Liver (tissue), 9 donors: ENCODE results near the gene WDFY1. TPM values are rescaled to one million over a fixed set of nuclear protein-coding genes. Genes with fewer than 3 reads are reported as not detected.

Source experiments
- DNase-seq: peaks from one replicate; pipeline ENCODE4 v3.0.0-alpha.2; 2017; ENCODE audit warnings: low spot score
- H3K27ac ChIP-seq, 2 donors: one replicate each; pipeline ENCODE4 v1.7.0; 2013; ENCODE audit warnings: inconsistent platforms in 2 of 2, low read length in 2 of 2, control low read depth in 1 of 2, low read depth in 1 of 2, mild to moderate bottlenecking in 1 of 2
- H3K27me3 ChIP-seq, 4 donors: one replicate each; pipeline versions ENCODE4 v1.6.1 to v1.7.0; 2013; ENCODE audit warnings: low read length in 3 of 4, inconsistent platforms in 1 of 4, mild to moderate bottlenecking in 1 of 4, moderate library complexity in 1 of 4; ENCODE audit not compliant: control insufficient read depth in 4 of 4, insufficient read depth in 4 of 4
- H3K36me3 ChIP-seq, 4 donors: one replicate each; pipeline versions ENCODE4 v1.6.1 to v1.7.0; 2013; ENCODE audit warnings: low read length in 3 of 4, mild to moderate bottlenecking in 3 of 4, low read depth in 1 of 4, moderate library complexity in 1 of 4; ENCODE audit not compliant: control insufficient read depth in 4 of 4, insufficient read depth in 3 of 4
- H3K4me1 ChIP-seq, 4 donors: one replicate each; pipeline versions ENCODE4 v1.6.1 to v1.7.0; 2013; ENCODE audit warnings: low read length in 3 of 4, mild to moderate bottlenecking in 3 of 4, moderate library complexity in 1 of 4; ENCODE audit not compliant: control insufficient read depth in 4 of 4, insufficient read depth in 4 of 4
- H3K4me3 ChIP-seq, 3 donors: one replicate each; pipeline versions ENCODE4 v1.6.1 to v1.7.0; 2013; ENCODE audit warnings: low read length in 3 of 3, control low read depth in 1 of 3, low read depth in 1 of 3, mild to moderate bottlenecking in 1 of 3
- H3K9ac ChIP-seq, 2 donors: one replicate each; pipeline ENCODE4 v1.7.0; 2013; ENCODE audit warnings: low read length in 2 of 2, mild to moderate bottlenecking in 2 of 2, moderate library complexity in 2 of 2, control low read depth in 1 of 2, low read depth in 1 of 2
- H3K9me3 ChIP-seq, 4 donors: one replicate each; pipeline versions ENCODE4 v1.6.1 to v1.7.0; 2013; ENCODE audit warnings: low read length in 3 of 4; ENCODE audit not compliant: control insufficient read depth in 4 of 4
- ATF3 ChIP-seq: IDR thresholded peaks from 2 replicates; pipeline ENCODE4 v1.6.1; 2016; ENCODE audit warnings: antibody characterized with exemption
- CTCF ChIP-seq: fragments of 150-350 bp; IDR thresholded peaks from 2 replicates; pipeline ENCODE4 v1.5.1; 2017; ENCODE audit warnings: improper control_type of control experiment, low read depth, low read length; ENCODE audit not compliant: missing input control
- EGR1 ChIP-seq, 2 donors: IDR thresholded peaks; 2 replicates each; pipeline ENCODE4 v1.6.1; 2016 to 2018; ENCODE audit warnings: antibody characterized with exemption in 2 of 2, low read depth in 2 of 2
- FOXA1 ChIP-seq: IDR thresholded peaks from 2 replicates; pipeline ENCODE4 v1.6.1; 2016; ENCODE audit warnings: antibody characterized with exemption
- FOXA2 ChIP-seq: IDR thresholded peaks from 2 replicates; pipeline ENCODE4 v1.6.1; 2016; ENCODE audit warnings: antibody characterized with exemption
- GABPA ChIP-seq, 2 donors: IDR thresholded peaks in 1 of 2; conservative IDR thresholded peaks in 1 of 2; 2 replicates each; pipeline ENCODE4 v1.6.1; 2016; ENCODE audit warnings: antibody characterized with exemption in 2 of 2, mild to moderate bottlenecking in 1 of 2, moderate library complexity in 1 of 2
- HNF4A ChIP-seq, 2 donors: conservative IDR thresholded peaks; 2 replicates each; pipeline ENCODE4 v1.6.1; 2016; ENCODE audit warnings: antibody characterized with exemption in 2 of 2, mild to moderate bottlenecking in 2 of 2
- HNF4G ChIP-seq: IDR thresholded peaks from 2 replicates; pipeline ENCODE4 v1.6.1; 2016; ENCODE audit warnings: antibody characterized with exemption
- JUND ChIP-seq, 2 donors: IDR thresholded peaks; 2 replicates each; pipeline ENCODE4 v1.6.1; 2016; ENCODE audit warnings: antibody characterized with exemption in 2 of 2
- MAX ChIP-seq: IDR thresholded peaks from 2 replicates; pipeline ENCODE4 v1.6.1; 2016; ENCODE audit warnings: antibody characterized with exemption
- NR2F2 ChIP-seq: IDR thresholded peaks from 2 replicates; pipeline ENCODE4 v1.6.1; 2016; ENCODE audit warnings: antibody characterized with exemption
- RAD21 ChIP-seq, 2 donors: IDR thresholded peaks; 2 replicates each; pipeline ENCODE4 v1.6.1; 2016; ENCODE audit warnings: antibody characterized with exemption in 2 of 2, mild to moderate bottlenecking in 2 of 2
- RXRA ChIP-seq, 2 donors: IDR thresholded peaks; 2 replicates each; pipeline ENCODE4 v1.6.1; 2017 to 2018; ENCODE audit warnings: antibody characterized with exemption in 2 of 2, mild to moderate bottlenecking in 1 of 2
- SP1 ChIP-seq: IDR thresholded peaks from 2 replicates; pipeline ENCODE4 v1.6.1; 2018; ENCODE audit warnings: antibody characterized with exemption, mild to moderate bottlenecking
- TAF1 ChIP-seq: conservative IDR thresholded peaks from 2 replicates; pipeline ENCODE4 v1.6.1; 2016; ENCODE audit warnings: antibody characterized with exemption, mild to moderate bottlenecking
- YY1 ChIP-seq: IDR thresholded peaks from 2 replicates; pipeline ENCODE4 v1.6.1; 2016; ENCODE audit warnings: antibody characterized with exemption, mild to moderate bottlenecking
- ZBTB33 ChIP-seq: IDR thresholded peaks from 2 replicates; pipeline ENCODE4 v1.6.1; 2016; ENCODE audit warnings: antibody characterized with exemption
- WGBS: extraction: QIAGEN DNeasy Blood & Tissue Kit; methylation state at CpG from one replicate; pipeline ENCODE4 v1.1.7; 2013; 5-methylcytosine and 5-hydroxymethylcytosine counted together
- polyA plus RNA-seq, 2 donors: library from polyadenylated mRNA; stranded (reverse) in 1 of 2; unstranded in 1 of 2; fragments of 200-250 nt in 1 of 2; fragments of >200 nt in 1 of 2; fragmentation: Nextera tagmentation in 1 of 2; extraction: Ambion mirVana in 1 of 2; gene quantifications; one replicate each; pipeline versions ENCODE4 v1.2.1 to v1.2.3, GENCODE V29; 2013 to 2015
- total RNA-seq, 2 donors: library from RNA; depleted of rRNA; stranded (reverse); fragments of >200 nt; gene quantifications; one replicate each; pipeline ENCODE4 v1.2.3, GENCODE V29; 2014
- TF ChIP-seq, protein P1 (sequence below): IDR thresholded peaks from 2 replicates; pipeline ENCODE4 v1.6.1; 2016; ENCODE audit warnings: antibody characterized with exemption, mild to moderate bottlenecking
- donor health status: healthy.
- donor health status: healthy.
- donor health status: healthy.
- donor health status: healthy.
- donor health status: healthy.

The WDFY1 gene
- total and polyA plus RNA-seq, 4 donors = 12.0 to 34.2 (median 24.1) TPM

- Histone ChIP-seq H3K36me3 (peaks cover 0 to 12% (median under 1%) of the 10 kb centered on the region in 4 donors), H3K27me3 (no peaks in the 10 kb centered on the region), H3K27ac (no peak overlapping the region), H3K9me3 (no peaks in the 10 kb centered on the region), H3K4me3 (no peak overlapping the region), H3K4me1 (peaks cover 0 to 10% (median 2%) of the 10 kb centered on the region in 4 donors), H3K9ac (no peak overlapping the region)
- no peak for TF ChIP-seq SP1
- no peak for TF ChIP-seq ZBTB33
- TF ChIP-seq CTCF = no peak
- no peak for TF ChIP-seq RXRA (IDR thresholded peaks at IDR 0.05)
- no peak for TF ChIP-seq FOXA2
- TF ChIP-seq GABPA (IDR thresholded peaks at IDR 0.05 in 1 of 2, conservative IDR thresholded peaks at IDR 0.05 in 1 of 2) = no peak
- TF ChIP-seq EGR1 (IDR thresholded peaks at IDR 0.05; ENCODE audit: low read depth in 2 of 2) = no peak
- TF ChIP-seq YY1 = no peak
- no peak for TF ChIP-seq JUND (IDR thresholded peaks at IDR 0.05)
- TF ChIP-seq, protein P1, sequence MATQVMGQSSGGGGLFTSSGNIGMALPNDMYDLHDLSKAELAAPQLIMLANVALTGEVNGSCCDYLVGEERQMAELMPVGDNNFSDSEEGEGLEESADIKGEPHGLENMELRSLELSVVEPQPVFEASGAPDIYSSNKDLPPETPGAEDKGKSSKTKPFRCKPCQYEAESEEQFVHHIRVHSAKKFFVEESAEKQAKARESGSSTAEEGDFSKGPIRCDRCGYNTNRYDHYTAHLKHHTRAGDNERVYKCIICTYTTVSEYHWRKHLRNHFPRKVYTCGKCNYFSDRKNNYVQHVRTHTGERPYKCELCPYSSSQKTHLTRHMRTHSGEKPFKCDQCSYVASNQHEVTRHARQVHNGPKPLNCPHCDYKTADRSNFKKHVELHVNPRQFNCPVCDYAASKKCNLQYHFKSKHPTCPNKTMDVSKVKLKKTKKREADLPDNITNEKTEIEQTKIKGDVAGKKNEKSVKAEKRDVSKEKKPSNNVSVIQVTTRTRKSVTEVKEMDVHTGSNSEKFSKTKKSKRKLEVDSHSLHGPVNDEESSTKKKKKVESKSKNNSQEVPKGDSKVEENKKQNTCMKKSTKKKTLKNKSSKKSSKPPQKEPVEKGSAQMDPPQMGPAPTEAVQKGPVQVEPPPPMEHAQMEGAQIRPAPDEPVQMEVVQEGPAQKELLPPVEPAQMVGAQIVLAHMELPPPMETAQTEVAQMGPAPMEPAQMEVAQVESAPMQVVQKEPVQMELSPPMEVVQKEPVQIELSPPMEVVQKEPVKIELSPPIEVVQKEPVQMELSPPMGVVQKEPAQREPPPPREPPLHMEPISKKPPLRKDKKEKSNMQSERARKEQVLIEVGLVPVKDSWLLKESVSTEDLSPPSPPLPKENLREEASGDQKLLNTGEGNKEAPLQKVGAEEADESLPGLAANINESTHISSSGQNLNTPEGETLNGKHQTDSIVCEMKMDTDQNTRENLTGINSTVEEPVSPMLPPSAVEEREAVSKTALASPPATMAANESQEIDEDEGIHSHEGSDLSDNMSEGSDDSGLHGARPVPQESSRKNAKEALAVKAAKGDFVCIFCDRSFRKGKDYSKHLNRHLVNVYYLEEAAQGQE = no peak
- TF ChIP-seq MAX = no peak
- no peak for TF ChIP-seq ATF3
- no peak for TF ChIP-seq HNF4A (conservative IDR thresholded peaks at IDR 0.05)
- no peak for TF ChIP-seq HNF4G
- no peak for TF ChIP-seq RAD21 (IDR thresholded peaks at IDR 0.05)
- no peak for TF ChIP-seq TAF1
- no peak for TF ChIP-seq FOXA1
- no peak for TF ChIP-seq NR2F2
- no peak for DNase-seq
- WGBS = 92% methylated on average over 3 of the region's 3 CpGs
These were observed 30.1 kb downstream of the WDFY1 start for GRCh38 chr2:223915071-223915470.
